PC-9 (cell line): ENCODE results near the gene CLINT1. TPM values are rescaled to one million over a fixed set of nuclear protein-coding genes. Genes with fewer than 3 reads are reported as not detected.

ENCODE experiments used
- BruUV-seq: library from RNA; stranded (reverse); fragments of 400-500 nt; replicated peaks from 2 replicates; lab custom pipeline; 2021; lab: Mats Ljungman, UMichigan
- CTCF ChIA-PET: fragments of 300-600 bp; sonication (Branson Sonifier 250); formaldehyde crosslinking; loops from one replicate; lab custom pipeline; 2022; ENCODE audit warnings: antibody characterized with exemption; lab: Charles Lee
- POLR2A ChIA-PET: fragments of 300-600 bp; sonication (Branson Sonifier 250); formaldehyde crosslinking; loops from one replicate; lab custom pipeline; 2022; ENCODE audit warnings: antibody characterized with exemption; ENCODE audit not compliant: unreplicated experiment; lab: Charles Lee
- DNase-seq, 2 experiments: peaks; one replicate each; pipeline versions ENCODE4 v3.0.0 to v3.0.0-alpha.2; 2015 to 2022; ENCODE audit warnings: mixed read lengths in 1 of 2
- H2AFZ ChIP-seq: fragments of 200-600 bp; sonication (generic); 2 replicates; pipeline ENCODE4 v1.8.1; 2017; ENCODE audit warnings: antibody characterized with exemption
- H3F3A ChIP-seq: fragments of 200-600 bp; sonication (generic); 2 replicates; pipeline ENCODE4 v1.8.1; 2017; ENCODE audit warnings: antibody characterized with exemption, mild to moderate bottlenecking, low read depth; ENCODE audit not compliant: insufficient read depth
- H3K27ac ChIP-seq: fragments of 200-600 bp; sonication (generic); 2 replicates; pipeline ENCODE4 v1.6.1; 2016; ENCODE audit warnings: mixed run types
- H3K27me3 ChIP-seq: fragments of 200-600 bp; sonication (generic); 2 replicates; pipeline ENCODE4 v1.6.1; 2016; ENCODE audit warnings: low read depth, mixed run types; ENCODE audit not compliant: insufficient read depth
- H3K36me3 ChIP-seq: fragments of 200-600 bp; sonication (generic); 2 replicates; pipeline ENCODE4 v1.6.1; 2016; ENCODE audit warnings: low read depth, mixed run types
- H3K4me1 ChIP-seq: fragments of 200-600 bp; sonication (generic); replicated peaks from 2 replicates; pipeline ENCODE4 v1.6.1; 2016; ENCODE audit warnings: mixed run types; ENCODE audit not compliant: insufficient read depth
- H3K4me2 ChIP-seq: fragments of 200-600 bp; sonication (generic); 2 replicates; pipeline ENCODE4 v1.6.1; 2017; ENCODE audit warnings: mixed run types
- H3K4me3 ChIP-seq: fragments of 200-600 bp; sonication (generic); 2 replicates; pipeline ENCODE4 v1.6.1; 2016; ENCODE audit warnings: mixed run types
- H3K79me2 ChIP-seq: fragments of 200-600 bp; sonication (generic); 2 replicates; pipeline ENCODE4 v1.6.1; 2017; ENCODE audit warnings: low read depth, mixed run types
- H3K9me2 ChIP-seq: fragments of 200-600 bp; sonication (generic); 2 replicates; pipeline ENCODE4 v1.8.1; 2017; ENCODE audit warnings: mild to moderate bottlenecking; ENCODE audit not compliant: insufficient read depth
- H3K9me3 ChIP-seq: fragments of 200-600 bp; sonication (generic); 2 replicates; pipeline ENCODE4 v1.8.1; 2016; ENCODE audit warnings: low read depth; ENCODE audit not compliant: insufficient read depth
- H4K20me1 ChIP-seq: fragments of 200-600 bp; sonication (generic); 2 replicates; pipeline ENCODE4 v1.8.1; 2017; ENCODE audit not compliant: insufficient read depth
- CTCF ChIP-seq: fragments of 200-600 bp; sonication (generic); conservative IDR thresholded peaks from 2 replicates; pipeline ENCODE4 v1.6.1; 2017; ENCODE audit warnings: mixed run types, antibody characterized with exemption, mild to moderate bottlenecking, moderate library complexity
- EZH2 ChIP-seq: fragments of 200-600 bp; sonication (generic); IDR thresholded peaks from 2 replicates; pipeline ENCODE4 v1.8.0; 2017; ENCODE audit warnings: antibody characterized with exemption, low read depth
- intact Hi-C: fragments of 100-400 bp; cut with micrococcal nuclease; formaldehyde crosslinking; loops from one replicate; pipeline ENCODE4 v1.10.0; 2022; ENCODE audit not compliant: unreplicated experiment
- total RNA-seq: library from RNA; stranded (reverse); gene quantifications from 2 replicates; pipeline ENCODE4 v1.2.3, GENCODE V29; 2021

CLINT1 gene
- total RNA-seq, 1 experiment from 2014 or later, result 95.8 TPM

GRCh38 chr5:157766442-157766841 lies 92.5 kb downstream of the CLINT1 start:
- no peaks in the 10 kb centered on the region for H3K9me3 ChIP-seq
- no peak overlapping the region for H3K4me2 ChIP-seq
- no peaks in the 10 kb centered on the region for H3K27me3 ChIP-seq
- no peak overlapping the region for H3K4me3 ChIP-seq
- H4K20me1 ChIP-seq, result no peaks in the 10 kb centered on the region
- ChIA-PET CTCF (no interaction called here), POLR2A (no interaction called here)
- no peak overlapping the region for H3K27ac ChIP-seq
- no TSS peak for BruUV-seq
- H3K79me2 ChIP-seq, result no peaks in the 10 kb centered on the region
- TF ChIP-seq EZH2, result no peak
- no peak for TF ChIP-seq CTCF
- no peak overlapping the region for H2AFZ ChIP-seq
- DNase-seq, result no peak
- no peaks in the 10 kb centered on the region for H3K9me2 ChIP-seq
- no peaks in the 10 kb centered on the region for H3K36me3 ChIP-seq
- H3F3A ChIP-seq, result peaks cover 6% of the 10 kb centered on the region; the same call in 1 of the 2 replicates
- H3K4me1 ChIP-seq, result 0 out of 2 replicates have a peak, but pooled peaks cover 4% of the 10 kb centered on the region
- intact Hi-C loops, result no loop called here

- Histone ChIP-seq H3F3A (peaks cover 6% of the 10 kb centered on the region; the same call in 1 of the 2 replicates), H3K27me3 (no peaks in the 10 kb centered on the region), H3K36me3 (no peaks in the 10 kb centered on the region), H3K79me2 (no peaks in the 10 kb centered on the region), H3K4me2 (no peak overlapping the region), H2AFZ (no peak overlapping the region), H4K20me1 (no peaks in the 10 kb centered on the region), H3K4me1 (0 out of 2 replicates have a peak, but pooled peaks cover 4% of the 10 kb centered on the region), H3K4me3 (no peak overlapping the region), H3K9me2 (no peaks in the 10 kb centered on the region), H3K27ac (no peak overlapping the region), H3K9me3 (no peaks in the 10 kb centered on the region)
- POLR2A ChIA-PET, result no interaction called here
- BruUV-seq, result no TSS peak
- no peak for TF ChIP-seq CTCF
- TF ChIP-seq EZH2, result no peak
- no peak for DNase-seq
- CTCF ChIA-PET, result interaction anchor here (1.0 kb wide), 1 partner anchor 230 kb away, joined by 4 read pairs; no protein-coding TSS in a partner anchor
- intact Hi-C loops, result loop anchor here (5.0 kb wide), 1 partner anchor 183 kb away; no protein-coding TSS in a partner anchor
These were observed 94.4 kb downstream of the CLINT1 start for GRCh38 chr5:157764531-157764930.

GRCh38 chr5:157761690-157762621 lies 97.0 kb downstream of the CLINT1 start:
- H2AFZ ChIP-seq, result no peak overlapping the region
- peak; percentile 88 for TF ChIP-seq CTCF
- TF ChIP-seq EZH2, result no peak
- peak in 1 of 2 experiments; percentile 30 for DNase-seq
- no peaks in the 10 kb centered on the region for H3F3A ChIP-seq
- H3K36me3 ChIP-seq, result no peaks in the 10 kb centered on the region
- ChIA-PET CTCF (interaction anchor here (0.6 kb wide), 1 partner anchor 936 kb away, joined by 4 read pairs; no protein-coding TSS in a partner anchor), POLR2A (interaction anchor here (0.6 kb wide), 1 partner anchor 115 kb away, joined by 12 read pairs; no protein-coding TSS in a partner anchor)
- H3K4me2 ChIP-seq, result no peak overlapping the region
- no peaks in the 10 kb centered on the region for H4K20me1 ChIP-seq
- no peaks in the 10 kb centered on the region for H3K4me1 ChIP-seq
- H3K27me3 ChIP-seq, result no peaks in the 10 kb centered on the region
- H3K27ac ChIP-seq, result no peak overlapping the region
- BruUV-seq, result no TSS peak
- no peaks in the 10 kb centered on the region for H3K79me2 ChIP-seq
- H3K9me3 ChIP-seq, result no peaks in the 10 kb centered on the region
- intact Hi-C loops, result loop anchor here (1.0 to 5.0 kb wide), 3 partner anchors 185 to 1371 kb away; no protein-coding TSS in a partner anchor
- no peaks in the 10 kb centered on the region for H3K9me2 ChIP-seq
- H3K4me3 ChIP-seq, result no peak overlapping the region
